HL-60 (cell line): Measurements from ENCODE around the gene TPBG.

Source experiments
- DNase-seq, 2 experiments: peaks; one replicate each; pipeline ENCODE4 v3.0.0-alpha.2; 2010 to 2020; ENCODE audit warnings: low read depth in 1 of 2, low spot score in 1 of 2
- H3K27ac ChIP-seq: fragments of 250-450 bp; sonication (Bioruptor Pico); replicated peaks from 2 replicates; pipeline ENCODE4 v1.5.1; 2020; ENCODE audit warnings: mild to moderate bottlenecking, moderate library complexity
- H3K27me3 ChIP-seq: fragments of 250-450 bp; sonication (Bioruptor Pico); 2 replicates; pipeline ENCODE4 v1.5.1; 2021; ENCODE audit warnings: mild to moderate bottlenecking, moderate library complexity; ENCODE audit not compliant: insufficient read depth, poor library complexity, severe bottlenecking
- H3K4me3 ChIP-seq: replicated peaks from 2 replicates; pipeline ENCODE4 v1.5.1; 2011; ENCODE audit warnings: mild to moderate bottlenecking, control low read depth, low read length; ENCODE audit not compliant: insufficient read depth
- GABPA ChIP-seq: IDR thresholded peaks from 2 replicates; pipeline ENCODE4 v1.6.1; 2012; ENCODE audit warnings: low read depth
- POLR2AphosphoS5 ChIP-seq: IDR thresholded peaks from 2 replicates; pipeline ENCODE4 v1.6.1; 2012; ENCODE audit warnings: low read depth
- SPI1 ChIP-seq: IDR thresholded peaks from 2 replicates; pipeline ENCODE4 v1.6.1; 2012; ENCODE audit warnings: low read depth, mild to moderate bottlenecking, borderline replicate concordance
- TF ChIP-seq, protein P1 (sequence below): IDR thresholded peaks from 2 replicates; pipeline ENCODE4 v1.6.1; 2012; ENCODE audit warnings: low read depth; ENCODE audit not compliant: insufficient replicate concordance
- TF ChIP-seq, protein P2 (sequence below): IDR thresholded peaks from one replicate; pipeline ENCODE4 v1.5.1; 2011; ENCODE audit warnings: low read length, control low read depth, inconsistent platforms; ENCODE audit not compliant: insufficient read depth

The TPBG gene

DNA sequence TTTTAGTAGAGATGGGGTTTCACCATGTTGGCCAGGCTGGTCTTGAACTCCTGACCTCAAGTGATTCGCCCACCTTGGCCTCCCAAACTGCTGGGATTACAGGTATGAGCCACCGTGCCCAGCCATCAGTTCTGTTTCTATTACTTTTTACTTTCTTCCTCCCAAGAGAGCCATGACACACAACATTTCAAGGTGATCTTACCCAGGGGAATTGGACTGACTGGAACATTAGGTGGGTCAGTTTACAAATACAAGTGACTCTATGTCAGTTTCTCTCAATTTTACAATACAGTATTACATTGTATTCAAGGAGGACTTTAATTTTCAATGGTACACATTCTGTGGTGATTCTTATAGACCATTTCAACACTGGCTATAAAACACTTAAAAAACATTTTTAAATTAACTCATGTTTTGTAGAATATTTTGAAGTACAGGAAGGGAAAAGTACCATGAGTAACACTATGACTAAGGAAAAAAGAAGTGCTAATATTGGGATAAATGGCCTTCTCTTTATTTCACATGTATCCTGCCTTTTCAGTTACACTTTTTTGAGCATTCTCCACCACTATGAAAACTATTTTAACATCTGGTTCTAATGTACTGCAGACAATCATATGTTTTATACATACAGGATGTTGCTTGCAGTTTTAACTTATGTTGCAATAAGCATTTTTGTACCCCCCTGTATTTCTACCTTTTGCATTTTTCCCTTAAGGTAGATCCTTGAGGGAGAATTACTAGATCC, 8.4 kb downstream of the TPBG start:
- H3K27ac ChIP-seq: no peak overlapping the region
- no peak overlapping the region for H3K4me3 ChIP-seq
- DNase-seq: no peak
- H3K27me3 ChIP-seq: peaks cover 16% of the 10 kb centered on the region
- TF ChIP-seq GABPA: no peak
- no peak for TF ChIP-seq POLR2AphosphoS5
- TF ChIP-seq, protein P1, sequence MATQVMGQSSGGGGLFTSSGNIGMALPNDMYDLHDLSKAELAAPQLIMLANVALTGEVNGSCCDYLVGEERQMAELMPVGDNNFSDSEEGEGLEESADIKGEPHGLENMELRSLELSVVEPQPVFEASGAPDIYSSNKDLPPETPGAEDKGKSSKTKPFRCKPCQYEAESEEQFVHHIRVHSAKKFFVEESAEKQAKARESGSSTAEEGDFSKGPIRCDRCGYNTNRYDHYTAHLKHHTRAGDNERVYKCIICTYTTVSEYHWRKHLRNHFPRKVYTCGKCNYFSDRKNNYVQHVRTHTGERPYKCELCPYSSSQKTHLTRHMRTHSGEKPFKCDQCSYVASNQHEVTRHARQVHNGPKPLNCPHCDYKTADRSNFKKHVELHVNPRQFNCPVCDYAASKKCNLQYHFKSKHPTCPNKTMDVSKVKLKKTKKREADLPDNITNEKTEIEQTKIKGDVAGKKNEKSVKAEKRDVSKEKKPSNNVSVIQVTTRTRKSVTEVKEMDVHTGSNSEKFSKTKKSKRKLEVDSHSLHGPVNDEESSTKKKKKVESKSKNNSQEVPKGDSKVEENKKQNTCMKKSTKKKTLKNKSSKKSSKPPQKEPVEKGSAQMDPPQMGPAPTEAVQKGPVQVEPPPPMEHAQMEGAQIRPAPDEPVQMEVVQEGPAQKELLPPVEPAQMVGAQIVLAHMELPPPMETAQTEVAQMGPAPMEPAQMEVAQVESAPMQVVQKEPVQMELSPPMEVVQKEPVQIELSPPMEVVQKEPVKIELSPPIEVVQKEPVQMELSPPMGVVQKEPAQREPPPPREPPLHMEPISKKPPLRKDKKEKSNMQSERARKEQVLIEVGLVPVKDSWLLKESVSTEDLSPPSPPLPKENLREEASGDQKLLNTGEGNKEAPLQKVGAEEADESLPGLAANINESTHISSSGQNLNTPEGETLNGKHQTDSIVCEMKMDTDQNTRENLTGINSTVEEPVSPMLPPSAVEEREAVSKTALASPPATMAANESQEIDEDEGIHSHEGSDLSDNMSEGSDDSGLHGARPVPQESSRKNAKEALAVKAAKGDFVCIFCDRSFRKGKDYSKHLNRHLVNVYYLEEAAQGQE: no peak
- TF ChIP-seq, protein P2, sequence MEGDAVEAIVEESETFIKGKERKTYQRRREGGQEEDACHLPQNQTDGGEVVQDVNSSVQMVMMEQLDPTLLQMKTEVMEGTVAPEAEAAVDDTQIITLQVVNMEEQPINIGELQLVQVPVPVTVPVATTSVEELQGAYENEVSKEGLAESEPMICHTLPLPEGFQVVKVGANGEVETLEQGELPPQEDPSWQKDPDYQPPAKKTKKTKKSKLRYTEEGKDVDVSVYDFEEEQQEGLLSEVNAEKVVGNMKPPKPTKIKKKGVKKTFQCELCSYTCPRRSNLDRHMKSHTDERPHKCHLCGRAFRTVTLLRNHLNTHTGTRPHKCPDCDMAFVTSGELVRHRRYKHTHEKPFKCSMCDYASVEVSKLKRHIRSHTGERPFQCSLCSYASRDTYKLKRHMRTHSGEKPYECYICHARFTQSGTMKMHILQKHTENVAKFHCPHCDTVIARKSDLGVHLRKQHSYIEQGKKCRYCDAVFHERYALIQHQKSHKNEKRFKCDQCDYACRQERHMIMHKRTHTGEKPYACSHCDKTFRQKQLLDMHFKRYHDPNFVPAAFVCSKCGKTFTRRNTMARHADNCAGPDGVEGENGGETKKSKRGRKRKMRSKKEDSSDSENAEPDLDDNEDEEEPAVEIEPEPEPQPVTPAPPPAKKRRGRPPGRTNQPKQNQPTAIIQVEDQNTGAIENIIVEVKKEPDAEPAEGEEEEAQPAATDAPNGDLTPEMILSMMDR: no peak
- no peak for TF ChIP-seq SPI1

DNA sequence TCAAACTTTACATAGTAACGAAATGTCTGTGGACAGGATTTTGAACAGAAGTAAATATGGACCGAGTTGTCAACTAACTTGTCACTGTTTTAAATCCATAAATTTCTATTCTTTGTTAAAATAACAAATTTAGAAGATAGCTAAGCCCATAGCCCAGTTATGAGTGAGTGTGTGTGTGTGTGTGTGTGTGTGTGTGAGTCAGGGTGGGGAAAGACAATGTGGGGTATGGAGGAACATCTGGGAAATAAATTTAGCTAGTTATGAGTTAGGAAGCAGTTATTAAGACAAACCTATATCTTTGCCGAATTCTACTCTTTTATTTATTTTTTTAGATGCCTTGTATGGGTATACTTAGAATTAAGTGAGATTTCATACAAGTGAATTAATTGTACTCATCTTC, 9.0 kb downstream of the TPBG start:
- Histone ChIP-seq H3K27ac (no peak overlapping the region), H3K27me3 (peaks cover 12% of the 10 kb centered on the region), H3K4me3 (no peak overlapping the region)
- TF ChIP-seq, protein P2: no peak
- TF ChIP-seq GABPA: no peak
- TF ChIP-seq SPI1: no peak
- TF ChIP-seq, protein P1: no peak
- no peak for TF ChIP-seq POLR2AphosphoS5
- no peak for DNase-seq

DNA sequence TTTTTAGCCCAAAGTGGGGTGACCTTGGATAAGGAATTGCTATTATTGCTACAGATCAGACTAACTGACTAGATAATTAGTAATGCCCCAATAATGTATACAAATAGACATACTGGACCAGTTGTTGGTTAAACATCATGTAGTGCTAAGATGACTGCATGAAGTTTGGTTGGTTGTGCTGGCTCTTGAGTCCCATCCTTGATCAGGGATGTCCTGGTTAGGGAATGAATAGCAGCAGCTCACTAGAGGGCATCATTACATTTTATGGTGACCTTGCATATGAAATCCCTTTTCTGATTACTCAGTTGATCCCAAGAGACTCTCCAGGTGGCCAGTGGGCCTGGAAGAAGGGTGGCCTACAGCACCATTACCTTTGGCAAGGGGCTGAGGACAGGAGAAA, 10.9 kb downstream of the TPBG start:
- no peak overlapping the region for H3K27ac ChIP-seq
- TF ChIP-seq SPI1 (no peak), GABPA (no peak), POLR2AphosphoS5 (no peak)
- TF ChIP-seq, protein P1: no peak
- TF ChIP-seq, protein P2: no peak
- DNase-seq: no peak
- no peak overlapping the region for H3K4me3 ChIP-seq
- H3K27me3 ChIP-seq: peaks cover 2% of the 10 kb centered on the region
